ENCODE measurements around the gene CAMSAP1. TPM values are rescaled to one million over a fixed set of nuclear protein-coding genes. Genes with fewer than 3 reads are reported as not detected.

CAMSAP1 gene
- polyA plus RNA-seq, 1 donor from 2014 or later, result 58.5 TPM

- Histone ChIP-seq H2AFZ (ENCODE audit: low read depth, low read length) (no peak overlapping the region), H3K27me3 (ENCODE audit: insufficient read depth, low read depth, low read length) (no peaks in the 10 kb centered on the region), H3K27ac (ENCODE audit: low read length) (no peak overlapping the region), H3K36me3 (ENCODE audit: insufficient read depth, low read length) (no peaks in the 10 kb centered on the region), H4K20me1 (ENCODE audit: insufficient read depth) (no peaks in the 10 kb centered on the region), H3K9me2 (ENCODE audit: insufficient read depth, low read length) (no peaks in the 10 kb centered on the region), H3K4me2 (ENCODE audit: low read length) (no peak overlapping the region), H3K4me3 (ENCODE audit: low read length) (no peak overlapping the region), H3K79me2 (replicated peaks; ENCODE audit: insufficient read depth, low read length) (no peaks in the 10 kb centered on the region), H3K9ac (ENCODE audit: low read length) (no peak overlapping the region), H3K9me3 (ENCODE audit: low read length) (no peaks in the 10 kb centered on the region), H3F3A (ENCODE audit: insufficient read depth, low read length, poor library complexity, severe bottlenecking) (no peaks in the 10 kb centered on the region)
- no peak for TF ChIP-seq SMC3 (conservative IDR thresholded peaks at IDR 0.05; ENCODE audit: poor library complexity)
- TF ChIP-seq, protein P1, sequence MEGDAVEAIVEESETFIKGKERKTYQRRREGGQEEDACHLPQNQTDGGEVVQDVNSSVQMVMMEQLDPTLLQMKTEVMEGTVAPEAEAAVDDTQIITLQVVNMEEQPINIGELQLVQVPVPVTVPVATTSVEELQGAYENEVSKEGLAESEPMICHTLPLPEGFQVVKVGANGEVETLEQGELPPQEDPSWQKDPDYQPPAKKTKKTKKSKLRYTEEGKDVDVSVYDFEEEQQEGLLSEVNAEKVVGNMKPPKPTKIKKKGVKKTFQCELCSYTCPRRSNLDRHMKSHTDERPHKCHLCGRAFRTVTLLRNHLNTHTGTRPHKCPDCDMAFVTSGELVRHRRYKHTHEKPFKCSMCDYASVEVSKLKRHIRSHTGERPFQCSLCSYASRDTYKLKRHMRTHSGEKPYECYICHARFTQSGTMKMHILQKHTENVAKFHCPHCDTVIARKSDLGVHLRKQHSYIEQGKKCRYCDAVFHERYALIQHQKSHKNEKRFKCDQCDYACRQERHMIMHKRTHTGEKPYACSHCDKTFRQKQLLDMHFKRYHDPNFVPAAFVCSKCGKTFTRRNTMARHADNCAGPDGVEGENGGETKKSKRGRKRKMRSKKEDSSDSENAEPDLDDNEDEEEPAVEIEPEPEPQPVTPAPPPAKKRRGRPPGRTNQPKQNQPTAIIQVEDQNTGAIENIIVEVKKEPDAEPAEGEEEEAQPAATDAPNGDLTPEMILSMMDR (IDR thresholded peaks at IDR 0.05; ENCODE audit: poor library complexity, severe bottlenecking), result no peak
- TF ChIP-seq EZH2 (IDR thresholded peaks at IDR 0.05; ENCODE audit: borderline replicate concordance, insufficient read depth, low read length, poor library complexity, severe bottlenecking), result no peak
- no peak for TF ChIP-seq TAF1 (IDR thresholded peaks at IDR 0.05; ENCODE audit: low read depth)
- TF ChIP-seq, protein P2, sequence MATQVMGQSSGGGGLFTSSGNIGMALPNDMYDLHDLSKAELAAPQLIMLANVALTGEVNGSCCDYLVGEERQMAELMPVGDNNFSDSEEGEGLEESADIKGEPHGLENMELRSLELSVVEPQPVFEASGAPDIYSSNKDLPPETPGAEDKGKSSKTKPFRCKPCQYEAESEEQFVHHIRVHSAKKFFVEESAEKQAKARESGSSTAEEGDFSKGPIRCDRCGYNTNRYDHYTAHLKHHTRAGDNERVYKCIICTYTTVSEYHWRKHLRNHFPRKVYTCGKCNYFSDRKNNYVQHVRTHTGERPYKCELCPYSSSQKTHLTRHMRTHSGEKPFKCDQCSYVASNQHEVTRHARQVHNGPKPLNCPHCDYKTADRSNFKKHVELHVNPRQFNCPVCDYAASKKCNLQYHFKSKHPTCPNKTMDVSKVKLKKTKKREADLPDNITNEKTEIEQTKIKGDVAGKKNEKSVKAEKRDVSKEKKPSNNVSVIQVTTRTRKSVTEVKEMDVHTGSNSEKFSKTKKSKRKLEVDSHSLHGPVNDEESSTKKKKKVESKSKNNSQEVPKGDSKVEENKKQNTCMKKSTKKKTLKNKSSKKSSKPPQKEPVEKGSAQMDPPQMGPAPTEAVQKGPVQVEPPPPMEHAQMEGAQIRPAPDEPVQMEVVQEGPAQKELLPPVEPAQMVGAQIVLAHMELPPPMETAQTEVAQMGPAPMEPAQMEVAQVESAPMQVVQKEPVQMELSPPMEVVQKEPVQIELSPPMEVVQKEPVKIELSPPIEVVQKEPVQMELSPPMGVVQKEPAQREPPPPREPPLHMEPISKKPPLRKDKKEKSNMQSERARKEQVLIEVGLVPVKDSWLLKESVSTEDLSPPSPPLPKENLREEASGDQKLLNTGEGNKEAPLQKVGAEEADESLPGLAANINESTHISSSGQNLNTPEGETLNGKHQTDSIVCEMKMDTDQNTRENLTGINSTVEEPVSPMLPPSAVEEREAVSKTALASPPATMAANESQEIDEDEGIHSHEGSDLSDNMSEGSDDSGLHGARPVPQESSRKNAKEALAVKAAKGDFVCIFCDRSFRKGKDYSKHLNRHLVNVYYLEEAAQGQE (IDR thresholded peaks at IDR 0.05; ENCODE audit: borderline replicate concordance), result no peak
- no peak for TF ChIP-seq MXI1 (conservative IDR thresholded peaks at IDR 0.05; ENCODE audit: poor library complexity, severe bottlenecking)
- no peak for TF ChIP-seq POLR2AphosphoS5 (IDR thresholded peaks at IDR 0.05)
- TF ChIP-seq RAD21 (conservative IDR thresholded peaks at IDR 0.05), result no peak
Measured at GRCh38 chr9:135799261-135799660, 108.1 kb downstream of the CAMSAP1 start.

GRCh38 chr9:135798263-135798585 is 109.1 kb downstream of the CAMSAP1 start:
- no peaks in the 10 kb centered on the region for H3K27me3 ChIP-seq (ENCODE audit: insufficient read depth, low read depth, low read length)
- no peaks in the 10 kb centered on the region for H3F3A ChIP-seq (ENCODE audit: insufficient read depth, low read length, poor library complexity, severe bottlenecking)
- TF ChIP-seq POLR2AphosphoS5 (IDR thresholded peaks at IDR 0.05), result no peak
- no peak for TF ChIP-seq RAD21 (conservative IDR thresholded peaks at IDR 0.05)
- TF ChIP-seq EZH2 (IDR thresholded peaks at IDR 0.05; ENCODE audit: borderline replicate concordance, insufficient read depth, low read length, poor library complexity, severe bottlenecking), result no peak
- TF ChIP-seq MXI1 (conservative IDR thresholded peaks at IDR 0.05; ENCODE audit: poor library complexity, severe bottlenecking), result no peak
- no peak for TF ChIP-seq TAF1 (IDR thresholded peaks at IDR 0.05; ENCODE audit: low read depth)
- no peak overlapping the region for H3K9ac ChIP-seq (ENCODE audit: low read length)
- no peak overlapping the region for H3K27ac ChIP-seq (ENCODE audit: low read length)
- no peaks in the 10 kb centered on the region for H3K36me3 ChIP-seq (ENCODE audit: insufficient read depth, low read length)
- H3K4me3 ChIP-seq (ENCODE audit: low read length), result no peak overlapping the region
- no peak overlapping the region for H3K4me2 ChIP-seq (ENCODE audit: low read length)
- H3K79me2 ChIP-seq (replicated peaks; ENCODE audit: insufficient read depth, low read length), result no peaks in the 10 kb centered on the region
- no peak overlapping the region for H2AFZ ChIP-seq (ENCODE audit: low read depth, low read length)
- H3K9me2 ChIP-seq (ENCODE audit: insufficient read depth, low read length), result no peaks in the 10 kb centered on the region
- no peaks in the 10 kb centered on the region for H4K20me1 ChIP-seq (ENCODE audit: insufficient read depth)
- no peaks in the 10 kb centered on the region for H3K9me3 ChIP-seq (ENCODE audit: low read length)

All from neural cell (in vitro differentiated cells).